Measurements from ENCODE around the gene XRN1.
"Not testable (repeated sequence)": the region's sequence is repeated elsewhere in the genome, so short reads cannot be mapped to it uniquely, and the experiment has no call there.

Gene XRN1

GRCh38 chr3:142436951-142437585 is 10.8 kb downstream of the XRN1 start:
- DNase-seq = no peak

GRCh38 chr3:142434503-142434902 is 13.3 kb downstream of the XRN1 start:
- DNase-seq = no peak

GRCh38 chr3:142433110-142433509 is 14.7 kb downstream of the XRN1 start:
- no peak for DNase-seq

- no peak for DNase-seq
Observed at GRCh38 chr3:142429582-142429981, 18.3 kb downstream of the XRN1 start.

- no peak for DNase-seq
Observed at GRCh38 chr3:142424754-142425153, 23.1 kb downstream of the XRN1 start.

GRCh38 chr3:142418926-142419592 is 28.8 kb downstream of the XRN1 start:
- no peak for DNase-seq

GRCh38 chr3:142417302-142417701 is 30.5 kb downstream of the XRN1 start:
- DNase-seq = no peak

- not testable (repeated sequence) for DNase-seq
Observed at GRCh38 chr3:142400537-142400936, 47.3 kb downstream of the XRN1 start.

- DNase-seq = no peak
Observed at GRCh38 chr3:142394921-142395622, 52.8 kb downstream of the XRN1 start.

GRCh38 chr3:142385078-142385477 is 62.8 kb downstream of the XRN1 start:
- DNase-seq = no peak

GRCh38 chr3:142374687-142375086 is 73.2 kb downstream of the XRN1 start:
- DNase-seq = no peak

GRCh38 chr3:142369576-142369975 is 78.3 kb downstream of the XRN1 start:
- not testable (repeated sequence) for DNase-seq

GRCh38 chr3:142366434-142366833 is 81.4 kb downstream of the XRN1 start:
- DNase-seq = no peak

- DNase-seq = no peak
Observed at GRCh38 chr3:142363936-142364467, 83.8 kb downstream of the XRN1 start.

GRCh38 chr3:142363433-142363832 is 84.4 kb downstream of the XRN1 start:
- not testable (repeated sequence) for DNase-seq

- no peak for DNase-seq
Observed at GRCh38 chr3:142359367-142359766, 88.5 kb downstream of the XRN1 start.

GRCh38 chr3:142356818-142357217 is 91.0 kb downstream of the XRN1 start:
- no peak for DNase-seq

- DNase-seq = no peak
Observed at GRCh38 chr3:142355692-142356091, 92.1 kb downstream of the XRN1 start.

GRCh38 chr3:142354076-142354475 is 93.8 kb downstream of the XRN1 start:
- DNase-seq = no peak

- no peak for DNase-seq
Observed at GRCh38 chr3:142353571-142353970, 94.3 kb downstream of the XRN1 start.

GRCh38 chr3:142352698-142353097 is 95.1 kb downstream of the XRN1 start:
- not testable (repeated sequence) for DNase-seq

- no peak for DNase-seq
Observed at GRCh38 chr3:142348460-142348859, 99.4 kb downstream of the XRN1 start.

- no peak for DNase-seq
Observed at GRCh38 chr3:142337994-142338393, 109.8 kb downstream of the XRN1 start.

- no peak for DNase-seq
Observed at GRCh38 chr3:142332390-142332789, 115.4 kb downstream of the XRN1 start.
